Stimulated activated CD4-positive, alpha-beta T cell treated with anti-CD3 and anti-CD28 coated beads, Interleukin-12 subunit alpha, Interleukin-12 subunit beta, amount 100 ng/mL, for 48 hours (primary cell): ENCODE data around the gene JARID2.
A peak's percentile ranks its signal among the peaks of the same experiment; 100 is the strongest.
"Not testable (repeated sequence)": the region's sequence is repeated elsewhere in the genome, so short reads cannot be mapped to it uniquely, and the experiment has no call there.

Experiments used
- DNase-seq, 3 donors: peaks; one replicate each; pipeline ENCODE4 v3.0.0-alpha.2; 2020; ENCODE audit warnings: low read depth in 2 of 3, low spot score in 1 of 3

The JARID2 gene

GRCh38 chr6:15412767-15413166, 166.9 kb downstream of the JARID2 start:
- no peak for DNase-seq

DNA sequence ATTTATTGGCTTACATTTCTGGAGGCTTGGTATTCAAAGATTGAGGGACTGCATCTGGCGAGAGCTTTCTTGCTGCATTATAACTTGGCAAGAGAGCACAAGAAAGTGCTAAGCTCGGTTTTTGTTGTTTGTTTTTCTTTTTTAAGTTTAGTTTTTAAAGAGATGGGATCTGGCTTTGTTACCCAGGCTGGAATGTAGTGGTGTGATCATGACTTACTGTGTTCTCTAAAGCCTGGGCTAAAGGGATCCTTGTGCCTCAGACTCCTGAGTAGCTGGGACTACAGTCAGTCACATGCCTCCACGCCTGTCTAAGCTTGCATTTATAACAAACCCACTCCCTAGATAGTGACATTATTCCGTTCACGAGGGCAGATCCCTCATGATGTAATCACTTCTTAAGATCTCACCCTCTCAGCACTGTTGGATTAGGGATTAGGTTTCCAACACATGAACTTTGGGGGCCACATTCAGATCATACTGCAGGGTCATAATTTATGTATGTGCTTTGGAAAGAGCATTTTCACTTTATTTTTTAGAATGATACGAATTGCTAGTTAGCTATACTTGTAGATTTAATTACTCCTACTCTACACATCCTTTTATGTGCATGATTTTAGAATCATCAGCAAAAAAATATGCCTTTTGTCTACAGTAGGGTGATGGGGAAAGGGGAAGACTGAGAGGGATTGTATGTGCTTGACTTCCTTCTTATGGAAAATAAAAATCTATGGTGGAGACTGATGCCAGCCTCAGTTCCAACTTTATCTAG, 167.8 kb downstream of the JARID2 start:
- no peak for DNase-seq

GRCh38 chr6:15414235-15414612, 168.4 kb downstream of the JARID2 start:
- no peak for DNase-seq

- not testable (repeated sequence) for DNase-seq
These were observed 169.8 kb downstream of the JARID2 start for GRCh38 chr6:15415622-15416021.

DNA sequence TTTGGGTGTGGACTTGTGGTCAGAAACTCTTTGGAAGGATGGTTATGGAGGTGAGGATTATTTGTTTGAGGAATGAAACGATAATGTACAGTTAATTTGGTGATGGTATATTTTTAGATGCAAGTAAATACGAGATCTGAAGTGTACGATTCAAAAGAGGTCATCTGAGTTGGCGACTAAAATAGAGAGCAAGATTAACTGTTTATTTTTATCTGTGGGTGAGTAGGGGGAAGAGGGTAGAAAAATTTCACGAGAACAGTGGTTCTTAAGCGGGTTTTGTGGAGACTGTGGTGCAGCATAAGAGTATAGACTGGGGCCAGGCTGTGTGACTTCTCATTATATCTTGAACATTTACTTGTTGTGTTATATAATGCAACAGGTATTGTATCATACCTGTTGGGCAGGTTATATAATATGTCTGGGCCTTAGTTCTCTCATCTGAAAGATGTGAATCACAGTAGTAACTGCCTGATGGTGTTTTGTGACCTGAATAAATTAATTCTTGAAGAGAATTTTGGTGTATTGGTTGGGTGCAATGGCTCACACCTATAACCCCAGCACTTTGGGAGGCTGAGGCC, 171.2 kb downstream of the JARID2 start:
- DNase-seq: no peak

- DNase-seq: peak; percentile 37 to 41 (median 40)
These were observed 171.9 kb downstream of the JARID2 start for GRCh38 chr6:15417811-15418210.

- DNase-seq: no peak
These were observed 173.6 kb downstream of the JARID2 start for GRCh38 chr6:15419493-15419892.

- no peak for DNase-seq
These were observed 175.1 kb downstream of the JARID2 start for GRCh38 chr6:15420959-15421438.

DNA sequence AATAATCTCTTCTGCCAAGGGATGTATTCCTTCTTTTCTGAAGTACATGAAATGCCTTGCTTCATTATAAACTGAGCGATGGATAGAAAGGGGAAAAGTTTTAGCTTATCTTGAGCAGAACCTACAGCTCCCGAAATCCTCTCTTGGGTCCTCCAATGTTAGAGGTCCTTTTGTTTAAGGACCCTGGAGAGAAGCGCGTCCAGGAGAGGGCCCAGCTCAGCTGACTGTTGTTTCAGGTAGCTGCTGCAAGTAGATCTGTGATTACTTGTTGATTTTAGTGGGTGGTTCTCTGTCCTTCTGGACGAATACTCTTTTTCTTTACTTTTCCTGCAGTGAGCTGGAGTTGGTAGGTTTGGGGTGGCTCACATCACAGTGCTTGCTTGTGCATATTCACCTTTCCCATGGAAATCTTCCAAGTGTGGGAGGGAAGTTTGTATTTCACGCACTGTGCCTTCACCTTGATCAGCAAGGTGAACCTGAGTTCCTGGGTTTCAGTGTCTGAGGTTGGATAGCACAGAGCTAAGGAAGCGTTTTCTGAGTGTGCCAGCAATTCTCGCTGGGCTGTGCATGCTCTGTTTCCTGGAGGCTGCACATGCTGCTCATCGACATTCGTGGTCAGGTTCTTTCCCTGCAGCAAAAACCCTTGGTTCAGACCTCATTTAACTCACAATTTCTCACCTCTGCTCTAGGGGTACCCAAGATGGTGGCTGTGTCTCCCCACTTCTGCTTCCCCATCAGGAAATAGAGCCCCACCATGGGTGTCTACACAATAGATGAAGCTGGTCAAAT, 176.3 kb downstream of the JARID2 start:
- DNase-seq: peak in 1 of 3 donors; percentile 37

- DNase-seq: no peak
These were observed 177.6 kb downstream of the JARID2 start for GRCh38 chr6:15423286-15423993.

DNA sequence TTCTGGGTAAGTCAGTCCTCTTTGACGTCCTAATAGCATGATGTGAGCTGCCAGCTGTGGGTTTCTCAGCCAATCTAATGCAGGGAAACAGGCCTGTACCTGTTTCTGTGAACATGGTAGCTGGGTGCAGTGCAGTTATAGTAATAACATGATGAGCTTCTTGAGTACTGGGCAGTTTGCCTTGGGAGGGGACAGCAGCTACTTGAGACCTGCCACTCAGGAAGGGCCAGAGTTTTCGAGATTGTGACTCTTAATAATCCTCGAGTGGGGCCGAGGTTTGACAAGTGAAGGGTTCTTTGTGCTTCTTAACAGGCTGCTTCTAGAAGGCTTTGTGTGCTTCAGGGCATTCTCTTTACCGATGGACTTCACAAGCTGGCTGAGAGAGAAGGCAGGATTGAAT, 180.1 kb downstream of the JARID2 start:
- DNase-seq: no peak

- DNase-seq: no peak
These were observed 180.5 kb downstream of the JARID2 start for GRCh38 chr6:15426395-15426794.

GRCh38 chr6:15426901-15427300, 181.0 kb downstream of the JARID2 start:
- DNase-seq: no peak

DNA sequence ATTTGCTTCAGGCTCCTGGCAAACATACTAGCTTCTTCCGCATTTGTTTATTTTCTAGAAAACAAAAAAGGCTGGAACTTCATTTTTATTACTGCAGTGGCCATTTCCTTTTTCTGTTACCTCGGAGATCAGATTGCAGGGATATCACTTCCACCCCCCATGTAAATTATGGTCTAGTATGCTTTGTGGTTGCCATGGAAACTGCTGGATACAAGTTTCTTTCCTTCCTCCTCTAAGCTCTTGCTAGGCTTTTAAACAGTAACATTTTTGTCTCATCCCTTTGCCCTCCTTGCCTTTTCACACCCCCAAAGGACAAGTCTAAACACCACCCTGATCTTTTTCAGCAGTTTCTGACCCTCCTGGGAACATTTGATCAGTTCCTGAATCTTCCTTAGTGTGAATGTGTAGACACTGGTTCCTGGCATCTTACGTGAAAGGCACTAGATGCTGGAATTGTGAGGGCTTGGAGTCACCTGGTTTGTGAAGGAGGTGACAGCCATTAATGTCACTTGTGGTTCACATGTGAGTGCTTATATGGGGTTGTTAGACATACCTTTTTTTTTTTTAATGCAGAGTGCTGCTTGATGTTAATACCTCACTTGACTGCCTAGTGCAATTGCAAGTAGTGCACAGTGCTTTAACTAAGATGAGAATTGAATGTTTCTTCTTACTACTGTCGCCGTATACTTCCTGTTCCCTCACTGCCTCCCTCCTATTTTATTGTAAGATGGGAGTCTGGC, 181.6 kb downstream of the JARID2 start:
- no peak for DNase-seq

GRCh38 chr6:15429141-15430110, 183.6 kb downstream of the JARID2 start:
- DNase-seq: no peak

DNA sequence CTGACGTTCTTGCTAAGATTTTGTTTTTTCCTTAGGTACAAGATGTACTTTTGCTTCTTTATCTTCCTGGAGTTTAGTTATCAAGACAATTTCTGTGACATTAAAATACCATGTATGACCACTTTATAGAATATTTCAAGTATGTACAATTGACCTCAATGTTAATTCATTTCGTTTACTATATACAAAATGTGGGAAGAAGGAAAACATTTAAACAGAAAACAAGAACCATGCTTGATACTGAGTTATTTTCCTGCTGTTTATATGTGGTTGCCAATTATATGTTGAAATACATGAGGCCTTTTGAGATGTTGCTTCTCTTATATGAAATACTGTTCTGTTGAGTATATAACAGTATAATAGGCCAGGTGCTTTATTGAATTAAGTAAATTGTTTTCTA, 184.3 kb downstream of the JARID2 start:
- DNase-seq: no peak

GRCh38 chr6:15430931-15431405, 185.1 kb downstream of the JARID2 start:
- DNase-seq: no peak

- no peak for DNase-seq
These were observed 186.1 kb downstream of the JARID2 start for GRCh38 chr6:15431762-15432483.

GRCh38 chr6:15433511-15433861, 187.6 kb downstream of the JARID2 start:
- DNase-seq: no peak
